GM23338 (cell line): ENCODE measurements around the gene GALNT7. TPM values are rescaled to one million over a fixed set of nuclear protein-coding genes. Genes with fewer than 3 reads are reported as not detected.

Experiments used
- ATAC-seq: fragments of 200-7000 bp; cut with Tn5 transposase; 3 replicates; pipeline ENCODE4 v1.9.1; 2020
- DNase-seq: peaks from one replicate; pipeline ENCODE4 v3.0.0-alpha.2; 2015; ENCODE audit warnings: low spot score
- H2AFZ ChIP-seq: fragments of 200-600 bp; sonication (generic); 2 replicates; pipeline ENCODE4 v1.8.0; 2016; ENCODE audit warnings: antibody characterized with exemption, mild to moderate bottlenecking, moderate library complexity
- H3F3A ChIP-seq: fragments of 200-600 bp; sonication (generic); replicated peaks from 2 replicates; pipeline ENCODE4 v1.8.0; 2017; ENCODE audit warnings: antibody characterized with exemption, mixed run types, low read depth
- H3K27ac ChIP-seq: fragments of 200-600 bp; sonication (generic); 2 replicates; pipeline ENCODE4 v1.6.1; 2016; ENCODE audit warnings: low read depth
- H3K27me3 ChIP-seq: fragments of 200-600 bp; sonication (generic); 2 replicates; pipeline ENCODE4 v1.8.0; 2016; ENCODE audit warnings: mild to moderate bottlenecking, mixed run types, moderate library complexity; ENCODE audit not compliant: insufficient read depth
- H3K36me3 ChIP-seq: fragments of 200-600 bp; sonication (generic); 2 replicates; pipeline ENCODE4 v1.8.0; 2016; ENCODE audit warnings: mild to moderate bottlenecking; ENCODE audit not compliant: insufficient read depth
- H3K4me1 ChIP-seq: fragments of 200-600 bp; sonication (generic); 2 replicates; pipeline ENCODE4 v1.8.0; 2016; ENCODE audit warnings: mild to moderate bottlenecking, moderate library complexity; ENCODE audit not compliant: insufficient read depth
- H3K4me2 ChIP-seq: fragments of 200-600 bp; sonication (generic); 2 replicates; pipeline ENCODE4 v1.7.1; 2017; ENCODE audit warnings: mixed run types
- H3K4me3 ChIP-seq: fragments of 200-600 bp; sonication (generic); 2 replicates; pipeline ENCODE4 v1.6.1; 2016; ENCODE audit warnings: mixed run types
- H3K79me2 ChIP-seq: fragments of 200-600 bp; sonication (generic); replicated peaks from 2 replicates; pipeline ENCODE4 v1.8.0; 2017; ENCODE audit warnings: mild to moderate bottlenecking; ENCODE audit not compliant: insufficient read depth
- H3K9me2 ChIP-seq: fragments of 200-600 bp; sonication (generic); 2 replicates; pipeline ENCODE4 v1.8.0; 2017; ENCODE audit not compliant: insufficient read depth
- H4K20me1 ChIP-seq: fragments of 200-600 bp; sonication (generic); replicated peaks from 2 replicates; pipeline ENCODE4 v1.8.0; 2017; ENCODE audit warnings: mild to moderate bottlenecking; ENCODE audit not compliant: insufficient read depth
- H3K27ac Mint-ChIP-seq: 2 replicates; pipeline ENCODE4 v1.8.0; 2020; ENCODE audit warnings: inconsistent platforms, mild to moderate bottlenecking, moderate library complexity, mixed read lengths
- H3K27me3 Mint-ChIP-seq: 3 replicates; pipeline ENCODE4 v1.8.0; 2022; ENCODE audit warnings: low read depth, mild to moderate bottlenecking, moderate library complexity, mixed read lengths, inconsistent platforms; ENCODE audit not compliant: insufficient read depth, poor library complexity
- H3K36me3 Mint-ChIP-seq: 3 replicates; pipeline ENCODE4 v1.8.0; 2021; ENCODE audit warnings: low read depth, mild to moderate bottlenecking, inconsistent platforms, moderate library complexity, mixed read lengths
- H3K4me1 Mint-ChIP-seq: 3 replicates; pipeline ENCODE4 v1.8.0; 2020; ENCODE audit warnings: mild to moderate bottlenecking, inconsistent platforms, mixed read lengths
- H3K4me3 Mint-ChIP-seq: 3 replicates; pipeline ENCODE4 v1.8.0; 2021; ENCODE audit warnings: moderate library complexity, mild to moderate bottlenecking, inconsistent platforms, mixed read lengths
- H3K9me3 Mint-ChIP-seq: 3 replicates; pipeline ENCODE4 v1.8.0; 2020; ENCODE audit warnings: moderate library complexity, mild to moderate bottlenecking, inconsistent platforms, mixed read lengths
- CREB1 ChIP-seq: fragments of 250-450 bp; sonication (Bioruptor Pico); IDR thresholded peaks from 2 replicates; pipeline ENCODE4 v1.5.0; 2020; ENCODE audit warnings: low read depth, mild to moderate bottlenecking, moderate library complexity
- ETS1 ChIP-seq: IDR thresholded peaks from 2 replicates; pipeline ENCODE4 v1.6.1; 2016; ENCODE audit warnings: antibody characterized with exemption
- NANOG ChIP-seq: IDR thresholded peaks from 2 replicates; pipeline ENCODE4 v1.6.1; 2016; ENCODE audit warnings: antibody characterized with exemption, borderline replicate concordance
- POLR2AphosphoS5 ChIP-seq: IDR thresholded peaks from 2 replicates; pipeline ENCODE4 v1.6.1; 2016; ENCODE audit warnings: antibody characterized with exemption, low read depth
- REST ChIP-seq: IDR thresholded peaks from one replicate; pipeline ENCODE4 v1.6.1; 2018; ENCODE audit warnings: antibody characterized with exemption; ENCODE audit not compliant: unreplicated experiment
- ZNF114 ChIP-seq: fragments of 250-450 bp; sonication (Bioruptor Pico); IDR thresholded peaks from 2 replicates; pipeline ENCODE4 v1.5.0; 2020; ENCODE audit warnings: mild to moderate bottlenecking, moderate library complexity
- ZNF462 ChIP-seq: fragments of 250-450 bp; sonication (Bioruptor Pico); IDR thresholded peaks from 2 replicates; pipeline ENCODE4 v1.5.0; 2020; ENCODE audit warnings: mild to moderate bottlenecking, moderate library complexity
- polyA plus RNA-seq: library from polyadenylated mRNA; unstranded; fragments of >200 nt; fragmentation: Nextera tagmentation; extraction: Ambion mirVana; gene quantifications from 2 replicates; pipeline ENCODE4 v1.2.1, GENCODE V29; 2016
- total RNA-seq: library from RNA; depleted of rRNA; stranded (reverse); fragments of >200 nt; shearing (Covaris generic); gene quantifications from 2 replicates; pipeline ENCODE4 v1.2.3, GENCODE V29; 2014

Gene GALNT7
- total and polyA plus RNA-seq, 2 experiments from 2014 or later: 31.8 to 72.2 TPM

GRCh38 chr4:173253561-173253960 lies 85.0 kb downstream of the GALNT7 start (continued):
- TF ChIP-seq ZNF462 (CRISPR knock-in tag): no peak
- no peak for TF ChIP-seq POLR2AphosphoS5
- no peak for TF ChIP-seq CREB1 (CRISPR knock-in tag)

DNA sequence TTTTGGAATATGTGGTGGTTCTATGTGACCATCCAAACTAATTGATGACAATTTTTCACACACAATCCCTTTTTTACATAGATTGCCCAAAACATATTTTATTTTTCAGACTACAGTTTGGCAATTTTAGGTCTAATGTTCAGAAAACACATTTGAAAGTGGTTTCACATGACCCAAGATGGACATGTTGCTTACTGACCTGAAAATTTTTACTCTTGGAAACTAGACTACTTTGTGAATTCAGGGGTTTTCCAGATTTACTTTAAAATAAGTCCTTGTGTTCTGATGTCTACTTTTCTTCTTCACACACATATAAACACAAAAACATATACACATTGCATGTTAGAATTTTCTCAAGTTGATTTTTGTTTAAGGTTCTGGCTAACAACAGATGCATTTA lies 86.0 kb downstream of the GALNT7 start:
- H2AFZ ChIP-seq: no peak overlapping the region
- no peak overlapping the region for H3K4me2 ChIP-seq
- H3K4me1 ChIP-seq: peaks cover 58% of the 10 kb centered on the region
- H3K9me2 ChIP-seq: no peaks in the 10 kb centered on the region
- peaks cover 19% of the 10 kb centered on the region for H3K36me3 Mint-ChIP-seq
- H3K27me3 Mint-ChIP-seq: peaks cover 3% of the 10 kb centered on the region
- H3K4me3 ChIP-seq: no peak overlapping the region
- DNase-seq (no peak), ATAC-seq (no peak)
- no peak overlapping the region for H3K27ac ChIP-seq
- H3K4me1 Mint-ChIP-seq: peaks cover 67% of the 10 kb centered on the region
- H3F3A ChIP-seq: no peaks in the 10 kb centered on the region
- no peaks in the 10 kb centered on the region for H3K27me3 ChIP-seq
- H3K4me3 Mint-ChIP-seq: no peak overlapping the region
- H3K9me3 Mint-ChIP-seq: no peaks in the 10 kb centered on the region
- H4K20me1 ChIP-seq: peaks cover 5% of the 10 kb centered on the region; the same call in 1 of the 2 replicates
- H3K79me2 ChIP-seq: peaks cover 88% of the 10 kb centered on the region
- no peaks in the 10 kb centered on the region for H3K36me3 ChIP-seq
- no peak overlapping the region for H3K27ac Mint-ChIP-seq
- TF ChIP-seq REST: no peak
- no peak for TF ChIP-seq NANOG
- no peak for TF ChIP-seq CREB1 (CRISPR knock-in tag)
- TF ChIP-seq ZNF114 (CRISPR knock-in tag): no peak
- no peak for TF ChIP-seq ETS1
